Vagina (tissue), 2 donors: Measurements from ENCODE around the gene PCIF1. TPM values are rescaled to one million over a fixed set of nuclear protein-coding genes. Genes with fewer than 3 reads are reported as not detected.

Source experiments
- DNase-seq, 2 donors: peaks; one replicate each; pipeline ENCODE4 v3.0.0-alpha.2; 2017; ENCODE audit errors: extremely low spot score in 2 of 2
- H3K27ac ChIP-seq: fragments of 200-600 bp; sonication (generic); one replicate; pipeline ENCODE4 v1.5.1; 2019
- H3K27me3 ChIP-seq: fragments of 200-600 bp; sonication (generic); one replicate; pipeline ENCODE4 v1.5.1; 2019
- H3K36me3 ChIP-seq, 2 donors: fragments of 200-600 bp; sonication (generic); one replicate each; pipeline ENCODE4 v1.5.1; 2017 to 2019
- H3K4me1 ChIP-seq: fragments of 200-600 bp; sonication (generic); one replicate; pipeline ENCODE4 v1.5.1; 2019
- H3K4me3 ChIP-seq, 2 donors: fragments of 200-600 bp; sonication (generic); 1 replicate in 1 of 2; 2 replicates in 1 of 2; pipeline ENCODE4 v1.5.1; 2016 to 2019
- H3K9me3 ChIP-seq: fragments of 200-600 bp; sonication (generic); one replicate; pipeline ENCODE4 v1.5.1; 2019
- CTCF ChIP-seq, 3 experiments: fragments of 450-650 bp in 2 of 3; fragments of 200-600 bp in 1 of 3; sonication (generic) in 1 of 3; IDR thresholded peaks; one replicate each; pipeline ENCODE4 v1.5.1; 2017 to 2019; ENCODE audit warnings: antibody characterized with exemption in 3 of 3, mild to moderate bottlenecking in 2 of 3, moderate library complexity in 2 of 3
- POLR2A ChIP-seq, 2 donors: fragments of 450-650 bp; IDR thresholded peaks; one replicate each; pipeline ENCODE4 v1.6.1; 2017; ENCODE audit warnings: antibody characterized with exemption in 2 of 2, mild to moderate bottlenecking in 2 of 2, moderate library complexity in 2 of 2
- POLR2AphosphoS5 ChIP-seq, 2 donors: sonication (generic); formaldehyde crosslinking; IDR thresholded peaks; one replicate each; pipeline ENCODE4 v1.9.0; 2017; ENCODE audit warnings: antibody characterized with exemption in 2 of 2, mild to moderate bottlenecking in 2 of 2, low read depth in 1 of 2; ENCODE audit not compliant: insufficient read depth in 1 of 2
- intact Hi-C: fragments of 100-400 bp; cut with DNase I; formaldehyde crosslinking; loops from one replicate; pipeline ENCODE4 v1.15.1; 2023
- total RNA-seq: library from RNA; depleted of rRNA; stranded (reverse); fragments of >200 nt; gene quantifications from one replicate; pipeline ENCODE4 v1.2.3, GENCODE V29; 2016

Gene PCIF1
- total RNA-seq, 1 donor from 2014 or later = 36.6 TPM

- Histone ChIP-seq H3K4me1 (peaks cover 40% of the 10 kb centered on the region), H3K27ac (peak overlapping the region; percentile 88), H3K36me3 (peaks cover 0 to 24% of the 10 kb centered on the region in 2 donors), H3K4me3 (peak overlapping the region; percentile 67 to 92), H3K27me3 (no peaks in the 10 kb centered on the region), H3K9me3 (no peaks in the 10 kb centered on the region)
- intact Hi-C loops = loop anchor here (2.0 kb wide), 1 partner anchor 44 kb away; the partner anchor contains the start of gene PCIF1
- DNase-seq = no peak
- TF ChIP-seq CTCF (IDR thresholded peaks at IDR 0.05) (peak in 1 of 3 experiments; percentile 36), POLR2A (IDR thresholded peaks at IDR 0.05) (no peak), POLR2AphosphoS5 (IDR thresholded peaks at IDR 0.05; ENCODE audit: insufficient read depth in 1 of 2, low read depth in 1 of 2) (peak; percentile 45 to 53)
Measured at GRCh38 chr20:45890077-45890984, 44.2 kb upstream of the PCIF1 start.

GRCh38 chr20:45890985-45891983 is 43.2 kb upstream of the PCIF1 start, which contains the start of the genes CTSA and NEURL2:
Gene CTSA (plus strand): TSS chr20:45891335. CDS start chr20:45891569, 234 bp downstream.
Gene NEURL2 (minus strand): TSS chr20:45891208. CDS start chr20:45890991, 217 bp downstream.
- intact Hi-C loops = loop anchor here (2.0 kb wide), 1 partner anchor 44 kb away; the partner anchor contains the start of gene PCIF1
- Histone ChIP-seq H3K4me1 (peaks cover 39% of the 10 kb centered on the region), H3K36me3 (peaks cover 0 to 23% of the 10 kb centered on the region in 2 donors)

GRCh38 chr20:45892049-45892825 is 42.2 kb upstream of the PCIF1 start:
- H3K27ac ChIP-seq = peak overlapping the region; percentile 88
- peak overlapping the region; percentile 67 to 92 for H3K4me3 ChIP-seq
- H3K9me3 ChIP-seq = no peaks in the 10 kb centered on the region
- DNase-seq = no peak
- no peaks in the 10 kb centered on the region for H3K27me3 ChIP-seq
- H3K36me3 ChIP-seq = peaks cover 0 to 30% of the 10 kb centered on the region in 2 donors
- peaks cover 39% of the 10 kb centered on the region for H3K4me1 ChIP-seq
- intact Hi-C loops = no loop called here
- TF ChIP-seq POLR2A (IDR thresholded peaks at IDR 0.05) = no peak
- TF ChIP-seq CTCF (IDR thresholded peaks at IDR 0.05) = no peak
- no peak for TF ChIP-seq POLR2AphosphoS5 (IDR thresholded peaks at IDR 0.05; ENCODE audit: insufficient read depth in 1 of 2, low read depth in 1 of 2)

More at GRCh38 chr20:45890985-45891983, 43.2 kb upstream of the PCIF1 start, which contains the start of the genes CTSA and NEURL2:
- TF ChIP-seq POLR2A (IDR thresholded peaks at IDR 0.05) = no peak
- no peak for TF ChIP-seq CTCF (IDR thresholded peaks at IDR 0.05)
- peak; percentile 94 to 96 for TF ChIP-seq POLR2AphosphoS5 (IDR thresholded peaks at IDR 0.05; ENCODE audit: insufficient read depth in 1 of 2, low read depth in 1 of 2)
- peak within 1 kb of the TSS; percentile 88 for H3K27ac ChIP-seq
- no peaks in the 10 kb centered on the region for H3K9me3 ChIP-seq
- no peak for DNase-seq
- H3K4me3 ChIP-seq = peak within 1 kb of the TSS; percentile 67 to 92
- no peaks in the 10 kb centered on the region for H3K27me3 ChIP-seq

GRCh38 chr20:45892828-45893500 is 41.5 kb upstream of the PCIF1 start:
- H3K4me1 ChIP-seq = peaks cover 39% of the 10 kb centered on the region
- no peak overlapping the region for H3K4me3 ChIP-seq
- no peaks in the 10 kb centered on the region for H3K27me3 ChIP-seq
- H3K9me3 ChIP-seq = no peaks in the 10 kb centered on the region
- DNase-seq = no peak
- intact Hi-C loops = no loop called here
- no peak for TF ChIP-seq CTCF (IDR thresholded peaks at IDR 0.05)
- no peak for TF ChIP-seq POLR2A (IDR thresholded peaks at IDR 0.05)
- TF ChIP-seq POLR2AphosphoS5 (IDR thresholded peaks at IDR 0.05; ENCODE audit: insufficient read depth in 1 of 2, low read depth in 1 of 2) = no peak
- peaks cover 0 to 35% of the 10 kb centered on the region in 2 donors for H3K36me3 ChIP-seq
- no peak overlapping the region for H3K27ac ChIP-seq
